Astrocyte of the cerebellum (primary cell): Measurements from ENCODE around the gene PNLIPRP2.

ENCODE experiments used
- DNase-seq: peaks from one replicate; pipeline ENCODE4 v3.0.0-alpha.2; 2011; ENCODE audit warnings: low read depth
- H3K4me3 ChIP-seq: 2 replicates; pipeline ENCODE4 v1.5.1; 2011; ENCODE audit warnings: mild to moderate bottlenecking, low read depth, low read length, moderate library complexity
- CTCF ChIP-seq: IDR thresholded peaks from 2 replicates; pipeline ENCODE4 v1.5.1; 2012; ENCODE audit warnings: low read length, low read depth, moderate library complexity, mild to moderate bottlenecking; ENCODE audit errors: missing control alignments
- in situ Hi-C: cut with HindIII; loops from 2 replicates; pipeline ENCODE4 v1.10.0; 2017; ENCODE audit warnings: low sequenced_read_pairs

Gene PNLIPRP2

GRCh38 chr10:116612107-116612769, 8.5 kb upstream of the PNLIPRP2 start:
- DNase-seq = no peak
- TF ChIP-seq CTCF = no peak

GRCh38 chr10:116613471-116613870, 7.3 kb upstream of the PNLIPRP2 start:
- in situ Hi-C loops = no loop called here
- no peak for DNase-seq
- no peak overlapping the region for H3K4me3 ChIP-seq
- TF ChIP-seq CTCF = no peak

More at GRCh38 chr10:116612107-116612769, 8.5 kb upstream of the PNLIPRP2 start:
- H3K4me3 ChIP-seq = no peak overlapping the region
- in situ Hi-C loops = no loop called here

- in situ Hi-C loops = no loop called here
- no peak for DNase-seq
Measured at GRCh38 chr10:116614796-116615195, 6.0 kb upstream of the PNLIPRP2 start.

GRCh38 chr10:116615199-116615776, 5.5 kb upstream of the PNLIPRP2 start:
- TF ChIP-seq CTCF = no peak
- no peak overlapping the region for H3K4me3 ChIP-seq
- in situ Hi-C loops = no loop called here
- no peak for DNase-seq

More at GRCh38 chr10:116614796-116615195, 6.0 kb upstream of the PNLIPRP2 start:
- TF ChIP-seq CTCF = no peak
- no peak overlapping the region for H3K4me3 ChIP-seq

- no peak for TF ChIP-seq CTCF
- in situ Hi-C loops = no loop called here
- no peak for DNase-seq
- no peak overlapping the region for H3K4me3 ChIP-seq
Measured at GRCh38 chr10:116621476-116621875, 723 bp downstream of the PNLIPRP2 start.

- in situ Hi-C loops = no loop called here
- no peak for TF ChIP-seq CTCF
- H3K4me3 ChIP-seq = no peak overlapping the region
- no peak for DNase-seq
Measured at GRCh38 chr10:116621934-116622655, 1.3 kb downstream of the PNLIPRP2 start.
